ENCODE results near the gene PTGFRN. TPM values are rescaled to one million over a fixed set of nuclear protein-coding genes. Genes with fewer than 3 reads are reported as not detected.

PTGFRN gene
- total RNA-seq, 1 donor from 2014 or later, result 111 TPM

DNA sequence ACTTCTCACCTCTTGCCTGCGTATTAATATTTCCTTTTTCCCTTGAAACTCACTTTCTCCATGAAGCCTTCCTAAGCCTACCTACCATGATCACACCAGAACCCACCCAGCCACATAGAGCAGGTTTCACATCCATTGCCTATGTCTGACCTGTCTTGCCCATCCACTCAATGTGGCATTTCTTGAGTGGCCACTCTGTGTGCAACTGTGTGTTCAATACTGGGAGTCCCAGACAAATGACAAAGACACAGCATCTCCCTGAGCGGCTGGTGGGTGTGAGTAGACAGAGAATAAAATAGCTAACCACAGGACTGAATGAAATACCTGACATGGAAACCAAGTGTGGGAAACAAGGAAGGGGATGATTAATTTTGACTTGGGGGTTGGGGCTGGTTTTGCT, 3.1 kb downstream of the PTGFRN start:
- H3K27ac ChIP-seq (replicated peaks), result peak overlapping the region; percentile 92
- no peaks in the 10 kb centered on the region for H3K9me3 ChIP-seq (replicated peaks)
- no peaks in the 10 kb centered on the region for H3K36me3 ChIP-seq
- intact Hi-C loops (cut with micrococcal nuclease), result no loop called here
- H3K27me3 ChIP-seq (ENCODE audit: low read depth), result no peaks in the 10 kb centered on the region
- no peak for TF ChIP-seq CTCF (IDR thresholded peaks at IDR 0.05; ENCODE audit: borderline replicate concordance)
- H3K4me3 ChIP-seq, result no peak overlapping the region
- peaks cover 89% of the 10 kb centered on the region for H3K4me1 ChIP-seq
- no peak for DNase-seq

GRCh38 chr1:116913941-116914340, 4.2 kb downstream of the PTGFRN start:
- no peaks in the 10 kb centered on the region for H3K36me3 ChIP-seq
- no peak for DNase-seq
- H3K4me1 ChIP-seq, result peaks cover 89% of the 10 kb centered on the region
- H3K4me3 ChIP-seq, result no peak overlapping the region
- intact Hi-C loops (cut with micrococcal nuclease), result no loop called here
- no peak for TF ChIP-seq CTCF (IDR thresholded peaks at IDR 0.05; ENCODE audit: borderline replicate concordance)
- peak overlapping the region; percentile 72 for H3K27ac ChIP-seq (replicated peaks)
- no peaks in the 10 kb centered on the region for H3K27me3 ChIP-seq (ENCODE audit: low read depth)
- H3K9me3 ChIP-seq (replicated peaks), result no peaks in the 10 kb centered on the region

- peak overlapping the region; percentile 72 for H3K27ac ChIP-seq (replicated peaks)
- no peak for TF ChIP-seq CTCF (IDR thresholded peaks at IDR 0.05; ENCODE audit: borderline replicate concordance)
- peaks cover 89% of the 10 kb centered on the region for H3K4me1 ChIP-seq
- DNase-seq, result no peak
- no peaks in the 10 kb centered on the region for H3K9me3 ChIP-seq (replicated peaks)
- H3K4me3 ChIP-seq, result peak overlapping the region; percentile 45
- no peaks in the 10 kb centered on the region for H3K27me3 ChIP-seq (ENCODE audit: low read depth)
- intact Hi-C loops (cut with micrococcal nuclease), result no loop called here
- no peaks in the 10 kb centered on the region for H3K36me3 ChIP-seq
These were observed 5.0 kb downstream of the PTGFRN start for GRCh38 chr1:116914667-116915066.

- Histone ChIP-seq H3K27ac (replicated peaks) (peak overlapping the region; percentile 72), H3K4me1 (peaks cover 90% of the 10 kb centered on the region), H3K36me3 (no peaks in the 10 kb centered on the region), H3K4me3 (peak overlapping the region; percentile 45), H3K9me3 (replicated peaks) (no peaks in the 10 kb centered on the region), H3K27me3 (ENCODE audit: low read depth) (no peaks in the 10 kb centered on the region)
- peak; percentile 22 for DNase-seq
- intact Hi-C loops (cut with micrococcal nuclease), result no loop called here
- TF ChIP-seq CTCF (IDR thresholded peaks at IDR 0.05; ENCODE audit: borderline replicate concordance), result no peak
These were observed 5.5 kb downstream of the PTGFRN start for GRCh38 chr1:116915086-116915661.

DNA sequence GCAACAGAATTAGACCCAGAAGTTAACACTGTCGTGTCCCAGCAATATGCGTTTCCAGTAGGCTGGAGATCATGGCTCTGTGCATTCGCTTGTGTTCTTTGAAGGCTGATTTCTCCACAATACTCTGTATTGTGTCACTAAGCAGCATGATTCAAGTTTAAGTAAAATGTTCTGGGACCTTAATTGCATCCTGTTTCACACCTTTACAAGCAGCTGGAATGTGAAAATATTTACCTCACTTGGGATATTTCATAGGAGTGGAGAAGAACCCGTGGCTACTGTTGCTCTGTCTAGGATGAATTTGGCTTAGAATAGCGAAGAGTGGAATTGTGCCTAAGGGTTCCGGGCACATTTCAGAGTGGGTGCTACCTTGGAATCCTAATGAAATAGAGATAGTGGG, 6.3 kb downstream of the PTGFRN start:
- Histone ChIP-seq H3K9me3 (replicated peaks) (no peaks in the 10 kb centered on the region), H3K36me3 (no peaks in the 10 kb centered on the region), H3K4me1 (peaks cover 85% of the 10 kb centered on the region), H3K27ac (replicated peaks) (peak overlapping the region; percentile 72), H3K27me3 (ENCODE audit: low read depth) (no peaks in the 10 kb centered on the region), H3K4me3 (peak overlapping the region; percentile 45)
- no peak for DNase-seq
- intact Hi-C loops (cut with micrococcal nuclease), result no loop called here
- no peak for TF ChIP-seq CTCF (IDR thresholded peaks at IDR 0.05; ENCODE audit: borderline replicate concordance)
